Activated naive CD4-positive, alpha-beta T cell treated with anti-CD3 and anti-CD28 coated beads, Interleukin-2, amount 50 U/mL, for 24 hours (primary cell): ENCODE results near the gene ABHD1.

Experiments
- H3K27ac Mint-ChIP-seq: one replicate; pipeline ENCODE4 v1.8.0; 2021; ENCODE audit warnings: mild to moderate bottlenecking, mixed read lengths
- H3K27me3 Mint-ChIP-seq: one replicate; pipeline ENCODE4 v1.8.0; 2021; ENCODE audit warnings: mixed read lengths
- H3K36me3 Mint-ChIP-seq: one replicate; pipeline ENCODE4 v1.8.0; 2021; ENCODE audit warnings: mixed read lengths
- H3K4me1 Mint-ChIP-seq: one replicate; pipeline ENCODE4 v1.8.0; 2021; ENCODE audit warnings: mixed read lengths
- H3K4me3 Mint-ChIP-seq: one replicate; pipeline ENCODE4 v1.8.0; 2021; ENCODE audit warnings: mild to moderate bottlenecking, mixed read lengths
- H3K9me3 Mint-ChIP-seq: one replicate; pipeline ENCODE4 v1.8.0; 2021; ENCODE audit warnings: mixed read lengths

The ABHD1 gene

GRCh38 chr2:27135478-27135955 lies 11.9 kb downstream of the ABHD1 start:
- Mint-ChIP-seq H3K9me3 (no peaks in the 10 kb centered on the region), H3K27me3 (no peaks in the 10 kb centered on the region), H3K36me3 (peaks cover 9% of the 10 kb centered on the region), H3K27ac (peak overlapping the region; percentile 98), H3K4me3 (peak overlapping the region; percentile 92), H3K4me1 (peaks cover 19% of the 10 kb centered on the region)

- Mint-ChIP-seq H3K27me3 (no peaks in the 10 kb centered on the region), H3K27ac (no peak overlapping the region), H3K9me3 (no peaks in the 10 kb centered on the region), H3K4me1 (peaks cover 16% of the 10 kb centered on the region), H3K36me3 (peaks cover 4% of the 10 kb centered on the region), H3K4me3 (no peak overlapping the region)
These were observed 13.1 kb downstream of the ABHD1 start for GRCh38 chr2:27136751-27137150.

GRCh38 chr2:27137322-27137935 lies 13.8 kb downstream of the ABHD1 start:
- H3K4me1 Mint-ChIP-seq: peaks cover 14% of the 10 kb centered on the region
- H3K4me3 Mint-ChIP-seq: no peak overlapping the region
- H3K27me3 Mint-ChIP-seq: no peaks in the 10 kb centered on the region
- H3K9me3 Mint-ChIP-seq: no peaks in the 10 kb centered on the region
- peaks cover 4% of the 10 kb centered on the region for H3K36me3 Mint-ChIP-seq
- no peak overlapping the region for H3K27ac Mint-ChIP-seq

GRCh38 chr2:27138111-27138510 lies 14.5 kb downstream of the ABHD1 start:
- Mint-ChIP-seq H3K4me1 (peaks cover 8% of the 10 kb centered on the region), H3K36me3 (peaks cover under 1% of the 10 kb centered on the region), H3K4me3 (no peak overlapping the region), H3K27ac (no peak overlapping the region), H3K27me3 (peaks cover 1% of the 10 kb centered on the region), H3K9me3 (no peaks in the 10 kb centered on the region)

GRCh38 chr2:27139310-27139709 lies 15.7 kb downstream of the ABHD1 start, which contains the start of gene PRR30:
TSS of gene PRR30 (minus strand) at chr2:27139410. CDS start at chr2:27138329, 1,081 bp downstream.
- H3K4me1 Mint-ChIP-seq: no peaks in the 10 kb centered on the region
- no peak within 1 kb of the TSS for H3K4me3 Mint-ChIP-seq
- no peak within 1 kb of the TSS for H3K27ac Mint-ChIP-seq
- H3K27me3 Mint-ChIP-seq: peaks cover 2% of the 10 kb centered on the region
- no peaks in the 10 kb centered on the region for H3K9me3 Mint-ChIP-seq
- no peaks in the 10 kb centered on the region for H3K36me3 Mint-ChIP-seq

- H3K27me3 Mint-ChIP-seq: peaks cover 2% of the 10 kb centered on the region
- no peaks in the 10 kb centered on the region for H3K4me1 Mint-ChIP-seq
- no peaks in the 10 kb centered on the region for H3K9me3 Mint-ChIP-seq
- H3K36me3 Mint-ChIP-seq: no peaks in the 10 kb centered on the region
- no peak overlapping the region for H3K27ac Mint-ChIP-seq
- no peak overlapping the region for H3K4me3 Mint-ChIP-seq
These were observed 19.7 kb downstream of the ABHD1 start for GRCh38 chr2:27143285-27143684.

GRCh38 chr2:27145682-27146081 lies 22.1 kb downstream of the ABHD1 start:
- H3K9me3 Mint-ChIP-seq: no peaks in the 10 kb centered on the region
- H3K27me3 Mint-ChIP-seq: peaks cover 2% of the 10 kb centered on the region
- no peaks in the 10 kb centered on the region for H3K4me1 Mint-ChIP-seq
- no peak overlapping the region for H3K4me3 Mint-ChIP-seq
- H3K27ac Mint-ChIP-seq: no peak overlapping the region
- H3K36me3 Mint-ChIP-seq: no peaks in the 10 kb centered on the region

GRCh38 chr2:27147935-27148334 lies 24.3 kb downstream of the ABHD1 start:
- H3K4me1 Mint-ChIP-seq: no peaks in the 10 kb centered on the region
- H3K9me3 Mint-ChIP-seq: no peaks in the 10 kb centered on the region
- no peak overlapping the region for H3K27ac Mint-ChIP-seq
- H3K4me3 Mint-ChIP-seq: no peak overlapping the region
- H3K36me3 Mint-ChIP-seq: no peaks in the 10 kb centered on the region
- H3K27me3 Mint-ChIP-seq: peaks cover 2% of the 10 kb centered on the region

- no peak within 1 kb of the TSS for H3K27ac Mint-ChIP-seq
- H3K36me3 Mint-ChIP-seq: no peaks in the 10 kb centered on the region
- no peaks in the 10 kb centered on the region for H3K27me3 Mint-ChIP-seq
- no peak within 1 kb of the TSS for H3K4me3 Mint-ChIP-seq
- no peaks in the 10 kb centered on the region for H3K4me1 Mint-ChIP-seq
- no peaks in the 10 kb centered on the region for H3K9me3 Mint-ChIP-seq
These were observed 25.3 kb downstream of the ABHD1 start, which contains the start of gene TCF23 for GRCh38 chr2:27148801-27149439. TSS of gene TCF23 (plus strand) at chr2:27149004. CDS start at chr2:27149134, 130 bp downstream.

GRCh38 chr2:27149570-27150405 lies 26.2 kb downstream of the ABHD1 start:
- Mint-ChIP-seq H3K4me1 (no peaks in the 10 kb centered on the region), H3K36me3 (no peaks in the 10 kb centered on the region), H3K27me3 (no peaks in the 10 kb centered on the region)

GRCh38 chr2:27150639-27151230 lies 27.1 kb downstream of the ABHD1 start:
- no peaks in the 10 kb centered on the region for H3K36me3 Mint-ChIP-seq
- no peak overlapping the region for H3K4me3 Mint-ChIP-seq
- no peaks in the 10 kb centered on the region for H3K4me1 Mint-ChIP-seq
- no peak overlapping the region for H3K27ac Mint-ChIP-seq
- no peaks in the 10 kb centered on the region for H3K9me3 Mint-ChIP-seq
- no peaks in the 10 kb centered on the region for H3K27me3 Mint-ChIP-seq

More at GRCh38 chr2:27149570-27150405, 26.2 kb downstream of the ABHD1 start:
- Mint-ChIP-seq H3K27ac (no peak overlapping the region), H3K4me3 (no peak overlapping the region), H3K9me3 (no peaks in the 10 kb centered on the region)

- no peak overlapping the region for H3K27ac Mint-ChIP-seq
- H3K9me3 Mint-ChIP-seq: no peaks in the 10 kb centered on the region
- no peaks in the 10 kb centered on the region for H3K27me3 Mint-ChIP-seq
- H3K4me1 Mint-ChIP-seq: no peaks in the 10 kb centered on the region
- H3K4me3 Mint-ChIP-seq: no peak overlapping the region
- no peaks in the 10 kb centered on the region for H3K36me3 Mint-ChIP-seq
These were observed 28.6 kb downstream of the ABHD1 start for GRCh38 chr2:27152102-27152795.

- Mint-ChIP-seq H3K27me3 (no peaks in the 10 kb centered on the region), H3K4me1 (no peaks in the 10 kb centered on the region), H3K9me3 (no peaks in the 10 kb centered on the region), H3K4me3 (no peak overlapping the region), H3K27ac (no peak overlapping the region), H3K36me3 (no peaks in the 10 kb centered on the region)
These were observed 29.3 kb downstream of the ABHD1 start for GRCh38 chr2:27152796-27153464.

- H3K27ac Mint-ChIP-seq: no peak overlapping the region
- H3K4me1 Mint-ChIP-seq: no peaks in the 10 kb centered on the region
- no peaks in the 10 kb centered on the region for H3K36me3 Mint-ChIP-seq
- no peaks in the 10 kb centered on the region for H3K27me3 Mint-ChIP-seq
- H3K9me3 Mint-ChIP-seq: no peaks in the 10 kb centered on the region
- H3K4me3 Mint-ChIP-seq: no peak overlapping the region
These were observed 30.9 kb downstream of the ABHD1 start for GRCh38 chr2:27154488-27154887.
